Adrenal gland (tissue), 5 donors: ENCODE measurements around the gene ARFGAP3.

Experiments used
- POLR2A ChIP-seq, 2 donors: fragments of 450-650 bp; IDR thresholded peaks; one replicate each; pipeline ENCODE4 v1.6.1; 2017; ENCODE audit warnings: antibody characterized with exemption in 2 of 2, mild to moderate bottlenecking in 2 of 2, moderate library complexity in 1 of 2
- TF ChIP-seq, protein P1 (sequence below), 6 experiments: fragments of 450-650 bp in 4 of 6; fragments of 200-600 bp in 2 of 6; sonication (generic) in 1 of 6; IDR thresholded peaks; 1 replicate in 5 of 6; 2 replicates in 1 of 6; pipeline versions ENCODE4 v1.5.1 to v1.8.0; 2016 to 2021; ENCODE audit warnings: antibody characterized with exemption in 6 of 6, mild to moderate bottlenecking in 2 of 6, moderate library complexity in 1 of 6
- donor health status: DM: no; HTN: no; CAD: no.

DNA sequence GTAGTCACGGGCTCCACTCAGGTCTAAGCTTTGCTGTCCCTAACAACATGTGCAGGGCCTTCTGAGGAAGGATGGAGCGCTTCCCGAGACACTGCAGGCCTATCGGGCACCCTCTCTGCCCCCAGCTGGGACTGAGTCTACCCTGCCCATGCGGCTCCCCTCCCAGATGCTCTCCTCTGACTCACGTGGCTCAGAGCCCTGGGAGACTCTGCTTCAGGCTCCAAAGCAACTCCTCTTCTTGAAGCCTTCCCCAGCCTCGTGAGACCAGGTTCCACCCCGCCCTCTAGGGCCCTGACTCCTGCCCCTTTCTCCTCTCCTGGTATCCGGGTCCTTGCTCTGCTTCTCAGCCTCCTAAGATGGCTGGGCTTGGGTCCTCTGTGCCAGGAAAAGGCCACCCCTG is 28.4 kb upstream of the ARFGAP3 start:
- no peak for TF ChIP-seq POLR2A (IDR thresholded peaks at IDR 0.05)
- TF ChIP-seq, protein P1, sequence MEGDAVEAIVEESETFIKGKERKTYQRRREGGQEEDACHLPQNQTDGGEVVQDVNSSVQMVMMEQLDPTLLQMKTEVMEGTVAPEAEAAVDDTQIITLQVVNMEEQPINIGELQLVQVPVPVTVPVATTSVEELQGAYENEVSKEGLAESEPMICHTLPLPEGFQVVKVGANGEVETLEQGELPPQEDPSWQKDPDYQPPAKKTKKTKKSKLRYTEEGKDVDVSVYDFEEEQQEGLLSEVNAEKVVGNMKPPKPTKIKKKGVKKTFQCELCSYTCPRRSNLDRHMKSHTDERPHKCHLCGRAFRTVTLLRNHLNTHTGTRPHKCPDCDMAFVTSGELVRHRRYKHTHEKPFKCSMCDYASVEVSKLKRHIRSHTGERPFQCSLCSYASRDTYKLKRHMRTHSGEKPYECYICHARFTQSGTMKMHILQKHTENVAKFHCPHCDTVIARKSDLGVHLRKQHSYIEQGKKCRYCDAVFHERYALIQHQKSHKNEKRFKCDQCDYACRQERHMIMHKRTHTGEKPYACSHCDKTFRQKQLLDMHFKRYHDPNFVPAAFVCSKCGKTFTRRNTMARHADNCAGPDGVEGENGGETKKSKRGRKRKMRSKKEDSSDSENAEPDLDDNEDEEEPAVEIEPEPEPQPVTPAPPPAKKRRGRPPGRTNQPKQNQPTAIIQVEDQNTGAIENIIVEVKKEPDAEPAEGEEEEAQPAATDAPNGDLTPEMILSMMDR (IDR thresholded peaks at IDR 0.05) = no peak
